GM12878 (cell line): Measurements from ENCODE around the gene PIGX. TPM values are rescaled to one million over a fixed set of nuclear protein-coding genes. Genes with fewer than 3 reads are reported as not detected.

Experiments
- ATAC-seq: fragments of 200-7000 bp; cut with Tn5 transposase; 3 replicates; pipeline ENCODE4 v1.9.1; 2020; ENCODE audit warnings: mild to moderate bottlenecking, moderate library complexity
- BruUV-seq: library from RNA; stranded (reverse); fragments of 400-500 nt; replicated peaks from 2 replicates; lab custom pipeline; 2021; lab: Mats Ljungman, UMichigan
- CTCF ChIA-PET: fragments of 300-600 bp; sonication (Branson Sonifier 250); formaldehyde crosslinking; extraction: SDS; loops from one replicate; lab custom pipeline; 2021; ENCODE audit warnings: inconsistent platforms; lab: Yijun Ruan, JAX
- POLR2A ChIA-PET: fragments of 350-600 bp; formaldehyde crosslinking; extraction: SDS; loops from one replicate; lab custom pipeline; 2021; ENCODE audit warnings: inconsistent platforms; lab: Charles Lee
- RAD21 ChIA-PET: fragments of 300-600 bp; sonication (Branson Sonifier 250); formaldehyde crosslinking; loops from one replicate; lab custom pipeline; 2023; ENCODE audit warnings: antibody characterized with exemption; ENCODE audit not compliant: unreplicated experiment; lab: Charles Lee
- SMC1A ChIA-PET: fragments of 300-600 bp; sonication (Branson Sonifier 250); formaldehyde crosslinking; loops from one replicate; lab custom pipeline; 2023; ENCODE audit not compliant: unreplicated experiment, uncharacterized antibody; lab: Charles Lee
- DNase-seq: peaks from one replicate; pipeline ENCODE4 v3.0.0-alpha.2; 2011; ENCODE audit warnings: low read depth, low spot score
- FAIRE-seq: peaks from 3 replicates; lab custom pipeline; 2011; peaks lifted over from hg19 to GRCh38; lab: Jason Lieb, UNC
- H2AFZ ChIP-seq: 2 replicates; pipeline ENCODE4 v1.6.0; 2011; ENCODE audit warnings: low read depth, low read length, control low read depth; ENCODE audit not compliant: control insufficient read depth
- H3K27ac ChIP-seq: 2 replicates; pipeline ENCODE4 v1.5.1; 2011; ENCODE audit warnings: control low read depth; ENCODE audit not compliant: control insufficient read depth, insufficient read depth
- H3K27me3 ChIP-seq, 2 experiments: replicated peaks in 1 of 2; 2 replicates each; pipeline versions ENCODE4 v1.6.0 to v1.6.1; 2011; ENCODE audit warnings: low read length in 1 of 2; ENCODE audit not compliant: control insufficient read depth in 2 of 2, insufficient read depth in 2 of 2
- H3K36me3 ChIP-seq, 2 experiments: 2 replicates each; pipeline ENCODE4 v1.5.1; 2011; ENCODE audit warnings: low read length in 1 of 2; ENCODE audit not compliant: control insufficient read depth in 2 of 2, insufficient read depth in 2 of 2
- H3K4me1 ChIP-seq: 2 replicates; pipeline ENCODE4 v1.6.1; 2011; ENCODE audit warnings: mild to moderate bottlenecking, low read length, moderate library complexity, mixed read lengths; ENCODE audit not compliant: control insufficient read depth, insufficient read depth
- H3K4me2 ChIP-seq: 2 replicates; pipeline ENCODE4 v1.6.0; 2011; ENCODE audit warnings: control low read depth; ENCODE audit not compliant: control insufficient read depth, insufficient read depth
- H3K4me3 ChIP-seq: fragments of 200-600 bp; sonication (generic); 2 replicates; pipeline ENCODE4 v1.5.1; 2016
- H3K79me2 ChIP-seq: 2 replicates; pipeline ENCODE4 v1.6.0; 2011; ENCODE audit warnings: low read length; ENCODE audit not compliant: control insufficient read depth, insufficient read depth
- H3K9ac ChIP-seq: 2 replicates; pipeline ENCODE4 v1.8.0; 2011; ENCODE audit warnings: low read length, control low read depth, mixed read lengths; ENCODE audit not compliant: control insufficient read depth, insufficient read depth
- H3K9me3 ChIP-seq: replicated peaks from 3 replicates; pipeline ENCODE4 v1.5.1; 2011; ENCODE audit warnings: mild to moderate bottlenecking, low read length; ENCODE audit not compliant: control insufficient read depth, insufficient read depth
- H4K20me1 ChIP-seq: 2 replicates; pipeline ENCODE4 v1.6.0; 2011; ENCODE audit not compliant: control insufficient read depth, insufficient read depth
- CHD2 ChIP-seq: IDR thresholded peaks from 2 replicates; pipeline ENCODE4 v1.6.1; 2011; ENCODE audit warnings: low read depth, low read length, improper control_type of control experiment, borderline replicate concordance
- FOS ChIP-seq: IDR thresholded peaks from 3 replicates; pipeline ENCODE4 v1.6.1; 2011; ENCODE audit warnings: borderline replicate concordance; ENCODE audit not compliant: insufficient read length; ENCODE audit errors: extremely low read depth
- MXI1 ChIP-seq: fragments of 150-350 bp; IDR thresholded peaks from 2 replicates; pipeline ENCODE4 v1.6.1; 2011; ENCODE audit warnings: low read depth, mild to moderate bottlenecking, inconsistent platforms, low read length, improper control_type of control experiment
- MYB ChIP-seq: fragments of 150-350 bp; IDR thresholded peaks from 2 replicates; pipeline ENCODE4 v1.6.1; 2014; ENCODE audit warnings: mild to moderate bottlenecking, low read depth, low read length, borderline replicate concordance
- NFYB ChIP-seq: IDR thresholded peaks from 2 replicates; pipeline ENCODE4 v1.6.1; 2011; ENCODE audit warnings: low read depth, mild to moderate bottlenecking, low read length, improper control_type of control experiment, moderate library complexity; ENCODE audit not compliant: insufficient read depth
- SMAD5 ChIP-seq: IDR thresholded peaks from 2 replicates; pipeline ENCODE4 v1.6.1; 2016; ENCODE audit warnings: antibody characterized with exemption, low read depth
- WRNIP1 ChIP-seq: IDR thresholded peaks from 2 replicates; pipeline ENCODE4 v1.6.1; 2011; ENCODE audit warnings: low read depth, low read length, improper control_type of control experiment, borderline replicate concordance
- YY1 ChIP-seq: IDR thresholded peaks from 2 replicates; pipeline ENCODE4 v1.6.1; 2011; ENCODE audit warnings: low read depth, mild to moderate bottlenecking, low read length
- WGBS: methylation state at CpG from one replicate; pipeline ENCODE4 v1.1.6; 2016; ENCODE audit warnings: low lambda C conversion rate; ENCODE audit not compliant: insufficient replicate concordance, insufficient coverage; ENCODE audit errors: missing lambda C conversion rate; 5-methylcytosine and 5-hydroxymethylcytosine counted together
- in situ Hi-C: fragments of 300-500 bp; cut with MboI; formaldehyde crosslinking; loops from 9 replicates; pipeline ENCODE4 v1.14.3; 2018; ENCODE audit warnings: mixed read lengths
- intact Hi-C: fragments of 100-400 bp; cut with micrococcal nuclease; formaldehyde crosslinking; loops from one replicate; pipeline ENCODE4 v1.14.2; 2022; ENCODE audit not compliant: unreplicated experiment
- polyA plus RNA-seq, 11 experiments: library from polyadenylated mRNA; depleted of rRNA in 4 of 11; unstranded in 6 of 11; stranded (reverse) in 5 of 11; fragments of >200 nt; fragmentation: Nextera tagmentation in 4 of 11; fragmentation: Illumina TruSeq in 1 of 11; extraction: Ambion mirVana in 4 of 11; extraction: Trizol in 1 of 11; gene quantifications; 1 replicate in 1 of 11; 2 replicates in 10 of 11; pipeline versions ENCODE4 v1.2.1 to v1.2.3, GENCODE V29; 2011 to 2016; ENCODE audit warnings: inconsistent platforms in 2 of 11, missing spikeins in 2 of 11, low read depth in 1 of 11
- total RNA-seq, 4 experiments: library from RNA; depleted of rRNA in 3 of 4; stranded (reverse); fragments of >200 nt in 3 of 4; fragmentation: Illumina TruSeq in 1 of 4; extraction: Trizol in 1 of 4; gene quantifications; 2 replicates each; pipeline versions ENCODE4 v1.2.1 to v1.2.3, GENCODE V29; 2013 to 2021
- TF ChIP-seq, protein P1 (sequence below): fragments of 450-650 bp; formaldehyde crosslinking; IDR thresholded peaks from 2 replicates; pipeline ENCODE4 v1.4.0; 2020; ENCODE audit warnings: mild to moderate bottlenecking, moderate library complexity
- TF ChIP-seq, protein P2 (sequence below): fragments of 450-650 bp; IDR thresholded peaks from 2 replicates; pipeline ENCODE4 v1.6.1; 2017; ENCODE audit warnings: mild to moderate bottlenecking, moderate library complexity
- TF ChIP-seq, protein P3 (sequence below): fragments of 450-650 bp; IDR thresholded peaks from 2 replicates; pipeline ENCODE4 v1.6.1; 2014; ENCODE audit warnings: mild to moderate bottlenecking
- TF ChIP-seq, protein P4 (sequence below): IDR thresholded peaks from 2 replicates; pipeline ENCODE4 v1.6.1; 2012; ENCODE audit warnings: low read length, inconsistent platforms

Gene PIGX
- total and polyA plus RNA-seq, 10 of the 15 experiments (the other 5 are each of a cell fraction or from before 2014, with no cell fraction given) = 3.8 to 40.0 (median 22.3) TPM

- no TSS peak for BruUV-seq
- H3K4me3 ChIP-seq = no peak overlapping the region
- no peaks in the 10 kb centered on the region; the same call in 1 of the 2 replicates for H3K4me1 ChIP-seq
- H3K36me3 ChIP-seq = no peaks in the 10 kb centered on the region
- no peak for ATAC-seq
- no peak overlapping the region for H2AFZ ChIP-seq
- no peak overlapping the region for H3K27ac ChIP-seq
- DNase-seq = no peak
- H3K9me3 ChIP-seq = no peaks in the 10 kb centered on the region; the same call in 2 of the 3 replicates
- POLR2A ChIA-PET = interaction anchor here (0.7 to 2.5 kb wide), 3 partner anchors 33 to 80 kb away, joined by 3 to 10 read pairs (median 4); no protein-coding TSS in a partner anchor
- H4K20me1 ChIP-seq = no peaks in the 10 kb centered on the region
- no peak overlapping the region for H3K4me2 ChIP-seq
- no peak for FAIRE-seq
- WGBS = 70% methylated on average over 2 of the region's 2 CpGs
- no peaks in the 10 kb centered on the region for H3K79me2 ChIP-seq
- SMC1A ChIA-PET = interaction anchor here (0.6 to 5.0 kb wide), 7 partner anchors 31 to 102 kb away, joined by 3 to 72 read pairs (median 4); partner anchors contain the start of gene NRROS
- in situ Hi-C loops (loop anchor here (5.0 kb wide), 1 partner anchor 79 kb away; no protein-coding TSS in a partner anchor), intact Hi-C loops (no loop called here)
- RAD21 ChIA-PET = interaction anchor here (1.9 to 3.2 kb wide), 2 partner anchors 9 to 76 kb away, joined by 6 to 50 read pairs; no protein-coding TSS in a partner anchor
- H3K9ac ChIP-seq = no peak overlapping the region
- no peaks in the 10 kb centered on the region for H3K27me3 ChIP-seq
- CTCF ChIA-PET = interaction anchor here (2.1 to 5.8 kb wide), 2 partner anchors 77 to 163 kb away, joined by 5 to 144 read pairs; no protein-coding TSS in a partner anchor
- TF ChIP-seq, protein P1, sequence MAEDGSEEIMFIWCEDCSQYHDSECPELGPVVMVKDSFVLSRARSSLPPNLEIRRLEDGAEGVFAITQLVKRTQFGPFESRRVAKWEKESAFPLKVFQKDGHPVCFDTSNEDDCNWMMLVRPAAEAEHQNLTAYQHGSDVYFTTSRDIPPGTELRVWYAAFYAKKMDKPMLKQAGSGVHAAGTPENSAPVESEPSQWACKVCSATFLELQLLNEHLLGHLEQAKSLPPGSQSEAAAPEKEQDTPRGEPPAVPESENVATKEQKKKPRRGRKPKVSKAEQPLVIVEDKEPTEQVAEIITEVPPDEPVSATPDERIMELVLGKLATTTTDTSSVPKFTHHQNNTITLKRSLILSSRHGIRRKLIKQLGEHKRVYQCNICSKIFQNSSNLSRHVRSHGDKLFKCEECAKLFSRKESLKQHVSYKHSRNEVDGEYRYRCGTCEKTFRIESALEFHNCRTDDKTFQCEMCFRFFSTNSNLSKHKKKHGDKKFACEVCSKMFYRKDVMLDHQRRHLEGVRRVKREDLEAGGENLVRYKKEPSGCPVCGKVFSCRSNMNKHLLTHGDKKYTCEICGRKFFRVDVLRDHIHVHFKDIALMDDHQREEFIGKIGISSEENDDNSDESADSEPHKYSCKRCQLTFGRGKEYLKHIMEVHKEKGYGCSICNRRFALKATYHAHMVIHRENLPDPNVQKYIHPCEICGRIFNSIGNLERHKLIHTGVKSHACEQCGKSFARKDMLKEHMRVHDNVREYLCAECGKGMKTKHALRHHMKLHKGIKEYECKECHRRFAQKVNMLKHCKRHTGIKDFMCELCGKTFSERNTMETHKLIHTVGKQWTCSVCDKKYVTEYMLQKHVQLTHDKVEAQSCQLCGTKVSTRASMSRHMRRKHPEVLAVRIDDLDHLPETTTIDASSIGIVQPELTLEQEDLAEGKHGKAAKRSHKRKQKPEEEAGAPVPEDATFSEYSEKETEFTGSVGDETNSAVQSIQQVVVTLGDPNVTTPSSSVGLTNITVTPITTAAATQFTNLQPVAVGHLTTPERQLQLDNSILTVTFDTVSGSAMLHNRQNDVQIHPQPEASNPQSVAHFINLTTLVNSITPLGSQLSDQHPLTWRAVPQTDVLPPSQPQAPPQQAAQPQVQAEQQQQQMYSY (CRISPR knock-in tag) = no peak
- TF ChIP-seq SMAD5 = no peak
- TF ChIP-seq MXI1 = no peak
- no peak for TF ChIP-seq NFYB
- no peak for TF ChIP-seq MYB
- no peak for TF ChIP-seq YY1
- TF ChIP-seq CHD2 = no peak
- TF ChIP-seq, protein P2, sequence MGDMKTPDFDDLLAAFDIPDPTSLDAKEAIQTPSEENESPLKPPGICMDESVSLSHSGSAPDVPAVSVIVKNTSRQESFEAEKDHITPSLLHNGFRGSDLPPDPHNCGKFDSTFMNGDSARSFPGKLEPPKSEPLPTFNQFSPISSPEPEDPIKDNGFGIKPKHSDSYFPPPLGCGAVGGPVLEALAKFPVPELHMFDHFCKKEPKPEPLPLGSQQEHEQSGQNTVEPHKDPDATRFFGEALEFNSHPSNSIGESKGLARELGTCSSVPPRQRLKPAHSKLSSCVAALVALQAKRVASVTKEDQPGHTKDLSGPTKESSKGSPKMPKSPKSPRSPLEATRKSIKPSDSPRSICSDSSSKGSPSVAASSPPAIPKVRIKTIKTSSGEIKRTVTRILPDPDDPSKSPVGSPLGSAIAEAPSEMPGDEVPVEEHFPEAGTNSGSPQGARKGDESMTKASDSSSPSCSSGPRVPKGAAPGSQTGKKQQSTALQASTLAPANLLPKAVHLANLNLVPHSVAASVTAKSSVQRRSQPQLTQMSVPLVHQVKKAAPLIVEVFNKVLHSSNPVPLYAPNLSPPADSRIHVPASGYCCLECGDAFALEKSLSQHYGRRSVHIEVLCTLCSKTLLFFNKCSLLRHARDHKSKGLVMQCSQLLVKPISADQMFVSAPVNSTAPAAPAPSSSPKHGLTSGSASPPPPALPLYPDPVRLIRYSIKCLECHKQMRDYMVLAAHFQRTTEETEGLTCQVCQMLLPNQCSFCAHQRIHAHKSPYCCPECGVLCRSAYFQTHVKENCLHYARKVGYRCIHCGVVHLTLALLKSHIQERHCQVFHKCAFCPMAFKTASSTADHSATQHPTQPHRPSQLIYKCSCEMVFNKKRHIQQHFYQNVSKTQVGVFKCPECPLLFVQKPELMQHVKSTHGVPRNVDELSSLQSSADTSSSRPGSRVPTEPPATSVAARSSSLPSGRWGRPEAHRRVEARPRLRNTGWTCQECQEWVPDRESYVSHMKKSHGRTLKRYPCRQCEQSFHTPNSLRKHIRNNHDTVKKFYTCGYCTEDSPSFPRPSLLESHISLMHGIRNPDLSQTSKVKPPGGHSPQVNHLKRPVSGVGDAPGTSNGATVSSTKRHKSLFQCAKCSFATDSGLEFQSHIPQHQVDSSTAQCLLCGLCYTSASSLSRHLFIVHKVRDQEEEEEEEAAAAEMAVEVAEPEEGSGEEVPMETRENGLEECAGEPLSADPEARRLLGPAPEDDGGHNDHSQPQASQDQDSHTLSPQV = no peak
- TF ChIP-seq, protein P3, sequence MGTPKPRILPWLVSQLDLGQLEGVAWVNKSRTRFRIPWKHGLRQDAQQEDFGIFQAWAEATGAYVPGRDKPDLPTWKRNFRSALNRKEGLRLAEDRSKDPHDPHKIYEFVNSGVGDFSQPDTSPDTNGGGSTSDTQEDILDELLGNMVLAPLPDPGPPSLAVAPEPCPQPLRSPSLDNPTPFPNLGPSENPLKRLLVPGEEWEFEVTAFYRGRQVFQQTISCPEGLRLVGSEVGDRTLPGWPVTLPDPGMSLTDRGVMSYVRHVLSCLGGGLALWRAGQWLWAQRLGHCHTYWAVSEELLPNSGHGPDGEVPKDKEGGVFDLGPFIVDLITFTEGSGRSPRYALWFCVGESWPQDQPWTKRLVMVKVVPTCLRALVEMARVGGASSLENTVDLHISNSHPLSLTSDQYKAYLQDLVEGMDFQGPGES = no peak
- no peak for TF ChIP-seq WRNIP1
- TF ChIP-seq, protein P4, sequence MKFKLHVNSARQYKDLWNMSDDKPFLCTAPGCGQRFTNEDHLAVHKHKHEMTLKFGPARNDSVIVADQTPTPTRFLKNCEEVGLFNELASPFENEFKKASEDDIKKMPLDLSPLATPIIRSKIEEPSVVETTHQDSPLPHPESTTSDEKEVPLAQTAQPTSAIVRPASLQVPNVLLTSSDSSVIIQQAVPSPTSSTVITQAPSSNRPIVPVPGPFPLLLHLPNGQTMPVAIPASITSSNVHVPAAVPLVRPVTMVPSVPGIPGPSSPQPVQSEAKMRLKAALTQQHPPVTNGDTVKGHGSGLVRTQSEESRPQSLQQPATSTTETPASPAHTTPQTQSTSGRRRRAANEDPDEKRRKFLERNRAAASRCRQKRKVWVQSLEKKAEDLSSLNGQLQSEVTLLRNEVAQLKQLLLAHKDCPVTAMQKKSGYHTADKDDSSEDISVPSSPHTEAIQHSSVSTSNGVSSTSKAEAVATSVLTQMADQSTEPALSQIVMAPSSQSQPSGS = no peak
- no peak for TF ChIP-seq FOS
Observed at GRCh38 chr3:196686436-196686835, 25.7 kb upstream of the PIGX start.
